ENCODE measurements around the gene TOP1. TPM values are rescaled to one million over a fixed set of nuclear protein-coding genes. Genes with fewer than 3 reads are reported as not detected.

The TOP1 gene
- total RNA-seq, 1 donor from 2014 or later, result 26.2 TPM

GRCh38 chr20:41169791-41170351 is 141.2 kb downstream of the TOP1 start:
- no peak for DNase-seq

- DNase-seq, result no peak
These were observed 141.9 kb downstream of the TOP1 start for GRCh38 chr20:41170386-41171105.

GRCh38 chr20:41171736-41172295 is 143.2 kb downstream of the TOP1 start:
- no peak for DNase-seq

- no peak for DNase-seq
These were observed 143.9 kb downstream of the TOP1 start for GRCh38 chr20:41172296-41173140.

GRCh38 chr20:41173161-41173721 is 144.6 kb downstream of the TOP1 start:
- peak; percentile 82 for DNase-seq

GRCh38 chr20:41173791-41174341 is 145.2 kb downstream of the TOP1 start:
- DNase-seq, result no peak

Small RNA genes lying within 50 kb of the gene (small RNA-seq; reads per million reads assigned to genes)
- not detected for gene MIR6871
- gene RNU2-52P, result 5.1 reads per million, percentile 90 among the genes with 10 or more reads in this experiment

Other genes with a start within 250 kb of the TOP1 start
- gene PLCG1, start 108.7 kb downstream of the TOP1 start, total RNA-seq, result 92.2 TPM